Measurements from ENCODE around the gene KRT7.

DNA sequence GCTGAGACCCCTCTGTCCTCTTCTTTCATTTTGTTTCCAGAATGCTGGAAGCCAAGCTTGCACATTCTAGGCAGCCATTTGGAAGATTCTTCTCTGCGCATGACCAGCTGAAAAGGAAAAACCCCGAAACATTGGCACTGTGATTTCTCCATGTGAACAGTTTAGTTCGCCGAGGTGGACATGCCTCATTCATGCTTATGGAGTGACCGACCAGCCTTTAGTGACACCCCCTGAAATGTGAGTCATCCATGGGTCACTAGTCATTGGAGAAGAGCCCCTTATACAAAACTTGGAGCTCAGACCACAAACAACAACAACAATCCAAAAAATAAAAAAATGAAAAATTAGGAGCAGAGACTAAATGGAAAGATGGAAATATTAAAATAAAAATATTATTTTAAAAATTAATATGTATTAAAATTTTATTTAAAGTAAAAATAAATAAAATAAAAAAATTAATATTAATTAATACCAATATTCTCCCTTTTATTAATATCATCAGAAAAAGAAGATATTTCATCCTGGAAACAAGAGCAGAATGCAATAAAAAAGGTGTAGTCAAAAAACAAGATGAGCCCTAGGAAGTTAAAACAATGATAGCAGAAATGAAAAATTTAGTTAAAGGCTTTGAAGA lies 9.5 kb upstream of the KRT7 start:
- TF ChIP-seq, protein P1, sequence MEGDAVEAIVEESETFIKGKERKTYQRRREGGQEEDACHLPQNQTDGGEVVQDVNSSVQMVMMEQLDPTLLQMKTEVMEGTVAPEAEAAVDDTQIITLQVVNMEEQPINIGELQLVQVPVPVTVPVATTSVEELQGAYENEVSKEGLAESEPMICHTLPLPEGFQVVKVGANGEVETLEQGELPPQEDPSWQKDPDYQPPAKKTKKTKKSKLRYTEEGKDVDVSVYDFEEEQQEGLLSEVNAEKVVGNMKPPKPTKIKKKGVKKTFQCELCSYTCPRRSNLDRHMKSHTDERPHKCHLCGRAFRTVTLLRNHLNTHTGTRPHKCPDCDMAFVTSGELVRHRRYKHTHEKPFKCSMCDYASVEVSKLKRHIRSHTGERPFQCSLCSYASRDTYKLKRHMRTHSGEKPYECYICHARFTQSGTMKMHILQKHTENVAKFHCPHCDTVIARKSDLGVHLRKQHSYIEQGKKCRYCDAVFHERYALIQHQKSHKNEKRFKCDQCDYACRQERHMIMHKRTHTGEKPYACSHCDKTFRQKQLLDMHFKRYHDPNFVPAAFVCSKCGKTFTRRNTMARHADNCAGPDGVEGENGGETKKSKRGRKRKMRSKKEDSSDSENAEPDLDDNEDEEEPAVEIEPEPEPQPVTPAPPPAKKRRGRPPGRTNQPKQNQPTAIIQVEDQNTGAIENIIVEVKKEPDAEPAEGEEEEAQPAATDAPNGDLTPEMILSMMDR (IDR thresholded peaks at IDR 0.05): no peak
- TF ChIP-seq EZH2 (IDR thresholded peaks at IDR 0.05; ENCODE audit: borderline replicate concordance, insufficient read depth, low read depth, low read length, poor library complexity, severe bottlenecking): no peak
